GM18907 (cell line): ENCODE results near the gene SF3A2.

Experiments
- ATAC-seq: cut with Tn5 transposase; IDR thresholded peaks from one replicate; pipeline ENCODE4 v1.9.1; 2021; ENCODE audit warnings: mild to moderate bottlenecking, moderate library complexity; ENCODE audit not compliant: unreplicated experiment

The SF3A2 gene

DNA sequence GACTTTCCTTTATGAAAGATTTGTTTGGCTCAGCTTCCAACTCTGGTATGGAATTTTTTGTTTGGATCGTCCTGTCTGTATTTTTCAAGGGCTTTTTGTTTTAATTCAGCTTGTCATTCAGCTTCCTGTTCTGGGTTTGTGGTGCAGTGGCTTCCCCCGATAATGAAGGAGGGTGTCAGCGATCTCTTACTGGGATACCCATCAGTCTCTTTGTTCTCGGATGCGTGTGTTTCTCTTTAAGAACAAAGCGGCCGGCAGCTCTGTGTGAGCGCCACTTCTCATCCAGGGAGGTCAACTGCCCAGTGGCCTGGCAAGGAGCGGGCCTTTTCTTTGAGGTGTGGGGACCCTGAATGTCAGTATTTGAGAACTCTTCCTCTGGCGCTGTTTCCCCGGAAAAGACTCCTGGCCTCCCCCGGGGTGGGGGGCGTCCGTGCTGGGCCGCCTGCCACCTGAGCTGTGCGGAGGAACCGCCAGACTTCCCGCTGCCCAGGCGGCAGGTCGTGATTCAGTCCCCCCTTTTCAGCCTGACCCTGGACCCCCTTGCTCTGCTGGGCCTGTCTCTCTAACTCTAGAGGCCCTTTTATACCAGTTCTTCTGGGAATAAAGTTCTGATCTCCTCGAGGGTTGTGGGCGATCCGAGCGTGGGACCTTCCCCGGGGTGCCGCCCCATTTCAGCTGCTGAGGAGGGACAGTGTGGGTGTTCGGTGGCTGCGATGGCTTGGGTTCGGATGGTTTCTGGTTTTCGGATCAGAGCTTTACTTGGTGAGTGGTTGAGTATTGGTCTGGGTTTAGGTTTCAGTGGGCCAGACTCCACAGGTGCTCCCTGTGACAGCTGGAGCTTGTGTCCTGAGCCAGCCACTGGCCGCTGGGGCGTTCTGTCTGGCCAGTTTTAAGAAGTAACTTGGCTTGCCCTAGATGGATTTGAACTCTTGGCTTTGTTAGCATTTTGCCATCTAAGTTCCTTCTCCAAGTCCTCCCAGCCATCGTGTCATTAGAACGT lies 3.4 kb downstream of the SF3A2 start:
- ATAC-seq = no peak

DNA sequence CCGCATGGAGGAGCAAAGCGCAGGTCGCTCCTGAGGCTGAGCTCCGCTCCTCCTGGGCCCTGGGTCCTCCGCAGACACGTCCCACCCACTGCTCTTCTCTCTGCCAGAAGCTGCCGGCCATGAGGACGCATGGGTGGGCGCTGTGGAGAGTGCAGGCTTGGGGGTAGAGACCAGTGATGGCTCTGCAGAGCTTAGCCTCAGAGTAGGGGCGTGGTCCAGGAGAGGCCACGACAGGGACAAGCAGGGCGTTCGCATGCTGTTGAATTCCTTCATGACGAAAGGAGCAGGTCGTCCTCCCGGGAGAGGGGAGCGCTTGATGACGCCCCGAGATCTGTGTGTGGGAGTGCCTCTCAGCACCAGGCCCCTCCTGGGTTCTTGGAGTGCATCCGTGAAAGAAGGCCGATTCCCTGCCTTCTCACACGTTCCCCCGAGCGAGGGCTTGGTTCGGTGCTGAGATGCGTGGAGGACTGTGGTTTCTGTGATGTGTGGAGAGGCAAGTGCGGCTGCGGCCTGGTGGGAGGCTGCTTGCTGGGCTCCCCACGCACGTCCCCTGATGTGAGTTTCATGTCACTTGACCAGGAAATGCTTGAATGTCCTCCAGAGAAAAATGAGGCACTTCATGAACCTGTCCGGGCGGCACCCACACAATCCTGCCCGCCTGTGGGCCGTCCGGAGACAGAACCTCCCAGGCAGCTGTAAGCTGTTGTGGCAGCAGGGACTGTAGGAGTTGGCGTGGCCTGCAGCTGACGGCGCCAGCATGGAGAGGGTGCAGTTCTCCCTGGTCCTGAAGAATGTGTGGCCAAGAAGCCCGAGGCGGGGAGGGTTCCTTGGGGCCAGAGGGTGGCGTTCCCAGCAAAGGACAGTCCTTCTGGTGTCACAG lies 4.5 kb downstream of the SF3A2 start:
- ATAC-seq = no peak

DNA sequence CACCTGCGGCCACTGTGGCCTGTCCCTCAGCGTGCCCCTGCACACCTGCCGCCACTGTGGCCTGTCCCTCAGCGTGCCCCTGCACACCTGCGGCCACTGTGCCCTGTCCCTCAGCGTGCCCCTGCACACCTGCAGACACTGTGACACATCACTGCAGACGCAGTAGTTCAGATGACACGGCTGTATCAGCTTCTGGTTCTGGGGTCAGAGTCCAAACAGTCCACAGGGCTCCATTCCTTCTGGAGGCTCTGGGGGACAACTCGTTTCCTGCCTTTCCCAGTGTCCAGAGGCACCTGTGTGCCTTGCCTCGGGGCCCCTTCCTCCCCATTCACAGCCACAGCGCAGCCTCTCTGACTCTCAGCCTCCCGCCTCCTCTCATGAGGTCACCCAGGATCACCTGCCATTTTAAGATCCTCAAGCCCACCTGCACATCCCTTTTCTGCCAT lies 5.5 kb downstream of the SF3A2 start:
- no peak for ATAC-seq

DNA sequence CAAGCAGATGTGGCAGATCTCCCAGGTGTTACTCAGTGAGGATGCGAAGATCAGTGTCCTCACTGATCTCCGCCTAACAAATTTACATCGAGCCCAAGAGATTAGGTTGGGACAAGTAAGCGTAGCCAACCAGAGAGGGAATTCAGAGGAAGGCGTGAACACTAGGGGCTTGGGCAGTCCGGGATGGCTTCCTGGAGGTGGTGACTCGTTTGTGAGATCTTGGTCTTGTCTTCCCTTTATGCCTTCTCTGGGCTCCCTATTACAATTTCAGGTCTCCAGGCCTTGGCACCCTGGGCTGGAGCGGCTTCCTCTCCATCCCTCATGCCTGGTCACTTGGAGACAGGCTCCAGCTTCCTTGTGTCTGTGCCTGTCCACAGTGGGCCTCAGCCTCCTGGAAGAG lies 6.2 kb downstream of the SF3A2 start:
- no peak for ATAC-seq

GRCh38 chr19:2243274-2244124 lies 6.9 kb downstream of the SF3A2 start:
- no peak for ATAC-seq

DNA sequence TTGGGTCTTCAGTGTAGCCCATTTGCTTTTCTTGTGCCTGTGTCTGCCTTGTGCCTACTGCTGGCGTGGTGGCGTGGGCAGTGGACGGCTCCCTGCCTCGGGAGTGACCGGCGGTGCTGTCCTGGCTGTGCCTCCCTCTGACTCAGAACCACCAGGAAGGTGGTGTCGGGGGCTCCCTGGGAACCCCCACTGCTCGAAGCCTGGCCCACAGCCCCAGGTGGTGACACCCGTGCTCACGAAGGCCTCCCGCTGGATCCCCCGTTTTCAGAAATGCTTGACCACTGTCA lies 7.4 kb downstream of the SF3A2 start:
- no peak for ATAC-seq

GRCh38 chr19:2244486-2244885 lies 7.9 kb downstream of the SF3A2 start:
- no peak for ATAC-seq

DNA sequence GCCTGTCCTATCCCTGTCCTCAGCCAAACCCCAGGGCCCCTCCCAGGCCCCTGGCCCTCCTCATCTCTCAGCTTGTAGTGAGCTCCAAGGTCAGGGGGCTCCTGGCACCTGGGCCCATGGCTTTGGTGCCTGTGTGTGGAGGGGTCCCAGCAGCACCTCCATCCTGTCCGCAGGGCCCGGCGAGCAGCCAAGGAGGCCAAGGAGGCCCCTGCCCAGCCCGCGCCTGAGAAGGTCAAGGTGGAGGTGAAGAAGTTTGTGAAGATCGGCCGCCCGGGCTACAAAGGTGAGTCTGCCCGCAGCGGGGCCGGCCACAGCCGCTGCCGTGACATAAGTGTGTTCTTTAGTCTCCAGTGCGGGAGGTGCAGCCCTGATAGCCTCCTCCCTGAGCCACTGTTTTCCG lies 8.6 kb downstream of the SF3A2 start:
- no peak for ATAC-seq

- ATAC-seq = no peak
Observed at GRCh38 chr19:2246014-2246620, 9.5 kb downstream of the SF3A2 start.

- no peak for ATAC-seq
Observed at GRCh38 chr19:2246801-2247361, 10.3 kb downstream of the SF3A2 start.

GRCh38 chr19:2247433-2248101 lies 10.9 kb downstream of the SF3A2 start:
- ATAC-seq = no peak

DNA sequence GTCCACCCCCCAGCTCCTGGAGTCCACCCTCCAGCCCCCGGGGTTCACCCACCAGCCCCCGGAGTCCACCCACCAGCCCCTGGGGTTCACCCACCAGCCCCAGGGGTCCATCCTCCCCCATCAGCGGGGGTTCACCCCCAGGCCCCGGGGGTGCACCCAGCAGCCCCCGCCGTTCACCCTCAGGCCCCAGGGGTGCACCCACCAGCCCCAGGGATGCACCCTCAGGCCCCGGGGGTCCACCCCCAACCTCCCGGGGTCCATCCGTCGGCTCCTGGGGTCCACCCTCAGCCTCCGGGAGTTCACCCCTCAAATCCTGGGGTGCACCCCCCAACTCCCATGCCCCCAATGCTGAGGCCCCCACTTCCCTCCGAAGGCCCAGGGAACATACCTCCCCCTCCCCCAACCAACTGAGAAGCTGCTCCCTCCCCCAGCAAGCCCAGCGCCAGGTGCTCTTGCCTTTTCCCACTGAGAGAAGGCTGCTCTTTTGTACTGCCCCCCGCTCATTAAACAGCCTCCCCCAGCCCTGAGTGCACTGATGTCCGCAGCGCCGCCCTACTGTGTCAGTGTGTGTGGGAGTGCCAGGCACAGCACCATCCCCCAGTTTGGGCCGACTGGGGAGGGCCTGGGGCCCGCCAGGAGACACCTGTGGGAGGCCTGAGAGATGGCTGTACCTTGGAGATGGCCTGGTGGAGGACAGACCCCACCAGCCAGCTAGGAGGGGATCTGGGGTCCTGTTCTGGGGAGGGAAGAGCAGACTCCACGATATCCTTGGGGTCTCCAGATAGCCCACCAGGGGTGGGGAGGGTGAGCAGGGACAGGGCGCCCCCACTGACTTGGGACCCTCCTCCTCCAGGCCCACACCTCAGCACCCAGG lies 11.7 kb downstream of the SF3A2 start:
- ATAC-seq = no peak

DNA sequence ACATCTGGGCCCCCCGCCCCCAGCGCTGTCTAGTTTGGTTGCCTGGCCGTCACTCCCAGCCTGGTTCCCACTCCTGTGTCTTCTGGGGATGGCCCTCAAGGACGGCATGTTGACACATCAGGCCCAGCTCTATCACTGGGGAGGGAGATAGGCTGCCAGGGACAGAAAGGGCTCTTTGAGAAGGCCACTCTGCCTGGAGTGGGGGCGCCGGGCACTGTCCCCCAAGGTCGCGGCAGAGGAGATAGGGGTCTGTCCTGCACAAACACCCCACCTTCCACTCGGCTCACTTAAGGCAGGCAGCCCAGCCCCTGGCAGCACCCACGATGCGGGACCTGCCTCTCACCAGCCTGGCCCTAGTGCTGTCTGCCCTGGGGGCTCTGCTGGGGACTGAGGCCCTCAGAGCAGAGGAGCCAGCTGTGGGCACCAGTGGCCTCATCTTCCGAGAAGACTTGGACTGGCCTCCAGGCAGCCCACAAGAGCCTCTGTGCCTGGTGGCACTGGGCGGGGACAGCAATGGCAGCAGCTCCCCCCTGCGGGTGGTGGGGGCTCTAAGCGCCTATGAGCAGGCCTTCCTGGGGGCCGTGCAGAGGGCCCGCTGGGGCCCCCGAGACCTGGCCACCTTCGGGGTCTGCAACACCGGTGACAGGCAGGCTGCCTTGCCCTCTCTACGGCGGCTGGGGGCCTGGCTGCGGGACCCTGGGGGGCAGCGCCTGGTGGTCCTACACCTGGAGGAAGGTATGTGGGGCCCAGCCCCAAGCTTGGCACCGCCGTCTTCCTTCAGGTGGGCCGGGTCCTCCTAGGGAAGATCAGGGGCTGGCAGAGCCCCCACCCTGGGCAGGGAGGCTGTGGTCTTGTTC lies 12.6 kb downstream of the SF3A2 start, which contains the start of gene AMH:
Gene AMH (plus strand): TSS at position 314 of the 857 bp plus-strand sequence. CDS start 10 bp downstream, at position 324.
- no peak for ATAC-seq

- ATAC-seq = no peak
Observed at GRCh38 chr19:2249880-2250765, 13.5 kb downstream of the SF3A2 start.

DNA sequence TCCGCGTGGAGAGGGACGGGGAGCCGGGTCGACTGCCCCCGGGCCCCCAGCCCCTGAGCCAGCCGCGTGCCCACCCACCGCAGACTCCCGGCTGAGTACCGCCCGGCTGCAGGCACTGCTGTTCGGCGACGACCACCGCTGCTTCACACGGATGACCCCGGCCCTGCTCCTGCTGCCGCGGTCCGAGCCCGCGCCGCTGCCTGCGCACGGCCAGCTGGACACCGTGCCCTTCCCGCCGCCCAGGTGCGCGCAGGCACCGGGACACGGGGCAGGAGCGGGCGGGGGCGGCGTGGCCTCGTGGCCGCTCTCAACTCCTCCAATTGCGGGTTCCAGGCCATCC lies 14.1 kb downstream of the SF3A2 start:
- ATAC-seq = no peak

DNA sequence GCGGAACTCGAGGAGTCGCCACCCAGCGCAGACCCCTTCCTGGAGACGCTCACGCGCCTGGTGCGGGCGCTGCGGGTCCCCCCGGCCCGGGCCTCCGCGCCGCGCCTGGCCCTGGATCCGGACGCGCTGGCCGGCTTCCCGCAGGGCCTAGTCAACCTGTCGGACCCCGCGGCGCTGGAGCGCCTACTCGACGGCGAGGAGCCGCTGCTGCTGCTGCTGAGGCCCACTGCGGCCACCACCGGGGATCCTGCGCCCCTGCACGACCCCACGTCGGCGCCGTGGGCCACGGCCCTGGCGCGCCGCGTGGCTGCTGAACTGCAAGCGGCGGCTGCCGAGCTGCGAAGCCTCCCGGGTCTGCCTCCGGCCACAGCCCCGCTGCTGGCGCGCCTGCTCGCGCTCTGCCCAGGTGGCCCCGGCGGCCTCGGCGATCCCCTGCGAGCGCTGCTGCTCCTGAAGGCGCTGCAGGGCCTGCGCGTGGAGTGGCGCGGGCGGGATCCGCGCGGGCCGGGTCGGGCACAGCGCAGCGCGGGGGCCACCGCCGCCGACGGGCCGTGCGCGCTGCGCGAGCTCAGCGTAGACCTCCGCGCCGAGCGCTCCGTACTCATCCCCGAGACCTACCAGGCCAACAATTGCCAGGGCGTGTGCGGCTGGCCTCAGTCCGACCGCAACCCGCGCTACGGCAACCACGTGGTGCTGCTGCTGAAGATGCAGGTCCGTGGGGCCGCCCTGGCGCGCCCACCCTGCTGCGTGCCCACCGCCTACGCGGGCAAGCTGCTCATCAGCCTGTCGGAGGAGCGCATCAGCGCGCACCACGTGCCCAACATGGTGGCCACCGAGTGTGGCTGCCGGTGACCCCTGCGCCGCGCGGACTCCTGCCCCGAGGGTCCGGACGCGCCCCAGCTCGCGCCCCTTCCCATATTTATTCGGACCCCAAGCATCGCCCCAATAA lies 14.8 kb downstream of the SF3A2 start:
- no peak for ATAC-seq
